HCT116 (cell line): Measurements from ENCODE around the gene TERT. TPM values are rescaled to one million over a fixed set of nuclear protein-coding genes. Genes with fewer than 3 reads are reported as not detected.

ENCODE experiments used
- ATAC-seq: fragments of 200-7000 bp; cut with Tn5 transposase; 2 replicates; pipeline ENCODE4 v1.9.1; 2020; ENCODE audit warnings: mild to moderate bottlenecking, moderate library complexity
- BruUV-seq: library from RNA; stranded (reverse); fragments of 400-500 nt; replicated peaks from 2 replicates; lab custom pipeline; 2021; lab: Mats Ljungman, UMichigan
- CTCF ChIA-PET: fragments of 300-600 bp; sonication (Branson Sonifier 250); formaldehyde crosslinking; loops from one replicate; lab custom pipeline; 2021; ENCODE audit warnings: antibody characterized with exemption; lab: Charles Lee
- POLR2A ChIA-PET: fragments of 300-600, 350-600 bp; sonication (Branson Sonifier 250); formaldehyde crosslinking; loops from one replicate; lab custom pipeline; 2021; ENCODE audit warnings: antibody characterized with exemption; lab: Charles Lee
- RAD21 ChIA-PET, 2 experiments: fragments of 300-600 bp; sonication (Branson Sonifier 250); formaldehyde crosslinking; loops; one replicate each; lab custom pipeline; 2023; ENCODE audit warnings: low total read pairs in 2 of 2; ENCODE audit not compliant: uncharacterized antibody in 2 of 2, unreplicated experiment in 2 of 2, low non-redundant PET in 1 of 2; lab: Charles Lee
- DNase-seq: peaks from one replicate; pipeline ENCODE4 v3.0.0-alpha.2; 2010; ENCODE audit warnings: low read depth, low spot score
- H2AFZ ChIP-seq: fragments of 200-600 bp; shearing (Covaris generic), sonication (generic); 2 replicates; pipeline ENCODE4 v1.6.1; 2017; ENCODE audit warnings: low read depth, mixed run types, mixed read lengths, antibody characterized with exemption, low read length; ENCODE audit not compliant: poor library complexity, severe bottlenecking
- H3K27ac ChIP-seq: 2 replicates; pipeline ENCODE4 v1.5.1; 2012; ENCODE audit warnings: low read depth, low read length
- H3K27me3 ChIP-seq: fragments of 200-600 bp; sonication (generic); 2 replicates; pipeline ENCODE4 v1.6.1; 2016; ENCODE audit warnings: mixed run types, low read length, mixed read lengths; ENCODE audit not compliant: insufficient read depth
- H3K36me3 ChIP-seq, 2 experiments: fragments of 200-500 bp in 1 of 2; fragments of 200-600 bp in 1 of 2; sonication (Bioruptor generic) in 1 of 2; sonication (generic) in 1 of 2; 2 replicates each; pipeline versions ENCODE4 v1.5.1 to v1.6.1; 2014 to 2016; ENCODE audit warnings: low read length in 2 of 2, inconsistent platforms in 1 of 2, mixed read lengths in 1 of 2, mixed run types in 1 of 2; ENCODE audit not compliant: insufficient read depth in 2 of 2, control insufficient read depth in 1 of 2
- H3K4me1 ChIP-seq, 2 experiments: fragments of 200-600 bp in 1 of 2; sonication (generic) in 1 of 2; 2 replicates each; pipeline versions ENCODE4 v1.5.1 to v1.6.1; 2012 to 2017; ENCODE audit warnings: low read length in 2 of 2, inconsistent platforms in 1 of 2, mild to moderate bottlenecking in 1 of 2, mixed read lengths in 1 of 2, mixed run types in 1 of 2, moderate library complexity in 1 of 2; ENCODE audit not compliant: insufficient read depth in 2 of 2, control insufficient read depth in 1 of 2
- H3K4me2 ChIP-seq: fragments of 200-600 bp; sonication (generic); 2 replicates; pipeline ENCODE4 v1.6.1; 2017; ENCODE audit warnings: mixed run types, low read length, mixed read lengths
- H3K4me3 ChIP-seq, 2 experiments: fragments of 200-600 bp in 1 of 2; sonication (generic) in 1 of 2; replicated peaks in 1 of 2; 2 replicates each; pipeline ENCODE4 v1.5.1; 2011 to 2016; ENCODE audit warnings: low read length in 2 of 2, control low read depth in 1 of 2, low read depth in 1 of 2, mild to moderate bottlenecking in 1 of 2, mixed read lengths in 1 of 2, mixed run types in 1 of 2
- H3K79me2 ChIP-seq: fragments of 200-600 bp; sonication (generic); 2 replicates; pipeline ENCODE4 v1.6.1; 2017; ENCODE audit warnings: mild to moderate bottlenecking, mixed run types, low read length, moderate library complexity, mixed read lengths; ENCODE audit not compliant: insufficient read depth
- H3K9ac ChIP-seq: fragments of 200-600 bp; sonication (generic); 2 replicates; pipeline ENCODE4 v1.6.1; 2016; ENCODE audit warnings: low read length, mixed read lengths
- H3K9me2 ChIP-seq: fragments of 200-600 bp; sonication (generic), shearing (Covaris generic); 2 replicates; pipeline ENCODE4 v1.6.1; 2017; ENCODE audit warnings: mixed run types, mild to moderate bottlenecking, moderate library complexity; ENCODE audit not compliant: insufficient read depth
- H3K9me3 ChIP-seq, 2 experiments: fragments of 200-500 bp in 1 of 2; fragments of 200-600 bp in 1 of 2; sonication (Bioruptor generic) in 1 of 2; sonication (generic) in 1 of 2; 2 replicates each; pipeline ENCODE4 v1.6.1; 2014 to 2017; ENCODE audit warnings: low read length in 2 of 2, mixed read lengths in 2 of 2, inconsistent platforms in 1 of 2, low read depth in 1 of 2, mild to moderate bottlenecking in 1 of 2, mixed run types in 1 of 2, moderate library complexity in 1 of 2; ENCODE audit not compliant: control insufficient read depth in 1 of 2, insufficient read depth in 1 of 2
- H4K20me1 ChIP-seq: fragments of 200-600 bp; sonication (generic), shearing (Covaris generic); 2 replicates; pipeline ENCODE4 v1.6.1; 2017; ENCODE audit warnings: mixed run types, mild to moderate bottlenecking, moderate library complexity; ENCODE audit not compliant: insufficient read depth
- ELF1 ChIP-seq: IDR thresholded peaks from 2 replicates; pipeline ENCODE4 v1.6.1; 2012; ENCODE audit warnings: low read depth, borderline replicate concordance
- EZH2 ChIP-seq: fragments of 200-600 bp; sonication (generic); IDR thresholded peaks from 2 replicates; pipeline ENCODE4 v1.6.1; 2017; ENCODE audit warnings: antibody characterized with exemption, mixed run types
- EZH2phosphoT487 ChIP-seq: fragments of 200-600 bp; IDR thresholded peaks from 2 replicates; pipeline ENCODE4 v1.6.1; 2018; ENCODE audit warnings: antibody characterized with exemption, borderline replicate concordance
- JUND ChIP-seq: IDR thresholded peaks from 2 replicates; pipeline ENCODE4 v1.6.1; 2012
- SIN3A ChIP-seq: IDR thresholded peaks from 2 replicates; pipeline ENCODE4 v1.6.1; 2012; ENCODE audit warnings: low read depth
- SRF ChIP-seq: IDR thresholded peaks from 2 replicates; pipeline ENCODE4 v1.6.1; 2012; ENCODE audit warnings: low read depth
- TCF7L2 ChIP-seq: IDR thresholded peaks from 2 replicates; pipeline ENCODE4 v1.7.0; 2011; ENCODE audit warnings: borderline replicate concordance, inconsistent platforms; ENCODE audit not compliant: insufficient read depth, insufficient read length; ENCODE audit errors: extremely low read depth
- YY1 ChIP-seq: IDR thresholded peaks from 2 replicates; pipeline ENCODE4 v1.6.1; 2011; ENCODE audit warnings: low read length, low read depth, moderate library complexity, mild to moderate bottlenecking; ENCODE audit not compliant: insufficient replicate concordance; ENCODE audit errors: extremely low read depth
- intact Hi-C: fragments of 100-400 bp; cut with micrococcal nuclease; formaldehyde crosslinking; loops from 2 replicates; pipeline ENCODE4 v1.10.0; 2022
- total RNA-seq: library from RNA; stranded (reverse); gene quantifications from one replicate; pipeline ENCODE4 v1.2.1, GENCODE V29; 2021; ENCODE audit not compliant: unreplicated experiment
- TF ChIP-seq, protein P1 (sequence below): IDR thresholded peaks from 2 replicates; pipeline ENCODE4 v1.6.1; 2012
- TF ChIP-seq, protein P2 (sequence below), 3 experiments: fragments of 200-600 bp in 1 of 3; sonication (generic) in 1 of 3; IDR thresholded peaks in 2 of 3; conservative IDR thresholded peaks in 1 of 3; 2 replicates each; pipeline ENCODE4 v1.5.1; 2012 to 2017; ENCODE audit warnings: low read depth in 2 of 3, low read length in 2 of 3, antibody characterized with exemption in 1 of 3, borderline replicate concordance in 1 of 3, control low read depth in 1 of 3, mild to moderate bottlenecking in 1 of 3, mixed read lengths in 1 of 3, mixed run types in 1 of 3, moderate library complexity in 1 of 3; ENCODE audit not compliant: insufficient read depth in 1 of 3

TERT gene
- total RNA-seq, 1 experiment from 2014 or later, result 6.9 TPM

DNA sequence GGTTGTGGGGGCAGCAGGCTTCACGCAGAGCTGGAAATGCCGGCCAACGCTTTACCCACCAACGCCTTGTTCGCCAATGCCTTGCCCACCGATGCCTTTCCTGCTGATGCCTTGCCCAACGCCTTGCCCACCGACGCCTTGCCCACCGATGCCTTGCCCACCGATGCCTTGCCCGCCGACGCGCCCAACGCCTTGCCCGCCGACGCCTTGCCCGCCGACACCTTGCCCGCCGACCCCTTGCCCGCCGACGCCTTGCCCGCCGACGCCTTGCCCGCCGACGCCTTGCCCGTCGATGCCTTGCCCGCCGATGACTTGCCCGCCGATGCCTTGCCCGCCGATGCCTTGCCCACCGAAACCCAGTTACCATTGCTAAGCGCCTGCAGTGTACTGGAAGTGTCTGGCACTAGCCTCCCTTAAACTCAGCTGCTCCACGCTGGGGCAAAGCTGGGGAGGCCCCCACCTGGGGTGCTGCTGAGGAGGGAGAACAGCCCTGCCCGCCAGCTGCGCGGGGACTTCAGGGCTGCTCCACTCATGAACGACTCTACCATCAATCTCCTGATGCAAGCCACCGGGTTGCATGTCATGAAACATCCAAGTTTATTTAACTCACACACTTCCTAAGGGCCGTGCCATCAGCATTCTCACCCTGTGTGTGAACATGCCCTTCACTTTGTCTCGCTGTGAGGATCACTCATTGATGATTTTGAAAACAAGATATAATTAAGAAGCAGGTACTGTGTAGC, 67.9 kb downstream of the TERT start:
- RAD21 ChIA-PET, result no interaction called here
- TF ChIP-seq, protein P1, sequence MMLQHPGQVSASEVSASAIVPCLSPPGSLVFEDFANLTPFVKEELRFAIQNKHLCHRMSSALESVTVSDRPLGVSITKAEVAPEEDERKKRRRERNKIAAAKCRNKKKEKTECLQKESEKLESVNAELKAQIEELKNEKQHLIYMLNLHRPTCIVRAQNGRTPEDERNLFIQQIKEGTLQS, result no peak
- TF ChIP-seq EZH2phosphoT487, result no peak
- BruUV-seq, result no TSS peak
- no peak overlapping the region for H3K4me2 ChIP-seq
- no peaks in the 10 kb centered on the region for H4K20me1 ChIP-seq
- intact Hi-C loops, result no loop called here
- ATAC-seq (no peak), DNase-seq (no peak)
- H3K36me3 ChIP-seq, result no peaks in the 10 kb centered on the region
- no peaks in the 10 kb centered on the region for H3K79me2 ChIP-seq
- POLR2A ChIA-PET, result no interaction called here
- H3K27me3 ChIP-seq, result no peaks in the 10 kb centered on the region
- H3K4me3 ChIP-seq, result no peak overlapping the region
- no peak overlapping the region for H3K9ac ChIP-seq
- H3K9me2 ChIP-seq, result no peaks in the 10 kb centered on the region
- H3K4me1 ChIP-seq, result peaks cover 0 to 3% of the 10 kb centered on the region in 2 experiments; a peak in 2 of 4 replicates
- no peaks in the 10 kb centered on the region for H3K9me3 ChIP-seq
- no peak overlapping the region for H3K27ac ChIP-seq
- CTCF ChIA-PET, result no interaction called here
- H2AFZ ChIP-seq, result no peak overlapping the region

DNA sequence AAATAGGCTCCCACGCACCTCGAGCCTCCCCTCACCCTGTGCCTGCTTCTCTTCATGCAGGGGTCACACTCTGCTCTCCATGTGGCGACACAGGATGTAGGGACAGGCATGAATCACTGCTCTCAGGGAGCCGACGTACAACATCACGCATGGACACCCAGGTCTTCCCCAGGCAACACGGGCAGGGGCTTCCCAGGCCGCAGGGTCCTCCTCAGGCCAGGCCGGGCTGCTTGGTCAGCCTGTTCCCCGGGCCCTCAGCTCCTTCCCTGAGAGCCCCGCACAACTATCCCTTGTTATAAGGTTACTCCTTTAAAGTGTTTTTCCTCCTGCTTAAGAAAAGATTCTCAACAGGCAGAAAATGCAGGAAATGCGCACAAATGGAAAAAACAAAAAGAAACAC, 68.6 kb downstream of the TERT start:
- RAD21 ChIA-PET, result no interaction called here
- POLR2A ChIA-PET, result no interaction called here
- no TSS peak for BruUV-seq
- no peak overlapping the region for H3K27ac ChIP-seq
- no peak overlapping the region for H3K4me3 ChIP-seq
- H3K9me2 ChIP-seq, result no peaks in the 10 kb centered on the region
- no peak for TF ChIP-seq EZH2
- TF ChIP-seq EZH2phosphoT487, result no peak
- TF ChIP-seq YY1, result no peak
- TF ChIP-seq, protein P1, result no peak
- TF ChIP-seq, protein P2, sequence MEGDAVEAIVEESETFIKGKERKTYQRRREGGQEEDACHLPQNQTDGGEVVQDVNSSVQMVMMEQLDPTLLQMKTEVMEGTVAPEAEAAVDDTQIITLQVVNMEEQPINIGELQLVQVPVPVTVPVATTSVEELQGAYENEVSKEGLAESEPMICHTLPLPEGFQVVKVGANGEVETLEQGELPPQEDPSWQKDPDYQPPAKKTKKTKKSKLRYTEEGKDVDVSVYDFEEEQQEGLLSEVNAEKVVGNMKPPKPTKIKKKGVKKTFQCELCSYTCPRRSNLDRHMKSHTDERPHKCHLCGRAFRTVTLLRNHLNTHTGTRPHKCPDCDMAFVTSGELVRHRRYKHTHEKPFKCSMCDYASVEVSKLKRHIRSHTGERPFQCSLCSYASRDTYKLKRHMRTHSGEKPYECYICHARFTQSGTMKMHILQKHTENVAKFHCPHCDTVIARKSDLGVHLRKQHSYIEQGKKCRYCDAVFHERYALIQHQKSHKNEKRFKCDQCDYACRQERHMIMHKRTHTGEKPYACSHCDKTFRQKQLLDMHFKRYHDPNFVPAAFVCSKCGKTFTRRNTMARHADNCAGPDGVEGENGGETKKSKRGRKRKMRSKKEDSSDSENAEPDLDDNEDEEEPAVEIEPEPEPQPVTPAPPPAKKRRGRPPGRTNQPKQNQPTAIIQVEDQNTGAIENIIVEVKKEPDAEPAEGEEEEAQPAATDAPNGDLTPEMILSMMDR (IDR thresholded peaks at IDR 0.05 in 2 of 3, conservative IDR thresholded peaks at IDR 0.05 in 1 of 3; ENCODE audit: borderline replicate concordance in 1 of 3, insufficient read depth in 1 of 3, low read depth in 2 of 3, low read length in 2 of 3), result no peak
- no peak for TF ChIP-seq ELF1
- TF ChIP-seq SIN3A, result no peak
- TF ChIP-seq TCF7L2, result no peak
- TF ChIP-seq JUND, result no peak
- TF ChIP-seq SRF, result no peak
- H3K4me2 ChIP-seq, result no peak overlapping the region
- H3K27me3 ChIP-seq, result no peaks in the 10 kb centered on the region
- H3K79me2 ChIP-seq, result no peaks in the 10 kb centered on the region
- CTCF ChIA-PET, result no interaction called here
- H3K9ac ChIP-seq, result no peak overlapping the region
- H3K36me3 ChIP-seq, result no peaks in the 10 kb centered on the region
- no peak for DNase-seq
- ATAC-seq, result no peak
- H4K20me1 ChIP-seq, result no peaks in the 10 kb centered on the region
- H2AFZ ChIP-seq, result no peak overlapping the region
- H3K9me3 ChIP-seq, result no peaks in the 10 kb centered on the region
- intact Hi-C loops, result no loop called here
- peaks cover 0 to 3% of the 10 kb centered on the region in 2 experiments; a peak in 2 of 4 replicates for H3K4me1 ChIP-seq
